Activated CD8-positive, alpha-beta memory T cell treated with anti-CD3 and anti-CD28 coated beads, Interleukin-2, amount 50 U/mL, for 48 hours (primary cell): ENCODE measurements around the gene RIPOR2.

Source experiments
- DNase-seq: peaks from one replicate; pipeline ENCODE4 v3.0.0-alpha.2; 2020

Gene RIPOR2

GRCh38 chr6:24935366-24936152 lies at the start of gene RIPOR2:
Gene RIPOR2 (minus strand): TSS chr6:24935960. CDS start chr6:24935898, 62 bp downstream.
- no peak for DNase-seq

- no peak for DNase-seq
Observed at GRCh38 chr6:24985323-24985722, 49.6 kb upstream of the RIPOR2 start.

- DNase-seq = no peak
Observed at GRCh38 chr6:24982231-24982630, 46.5 kb upstream of the RIPOR2 start.

GRCh38 chr6:24981386-24981760 lies 45.6 kb upstream of the RIPOR2 start:
- DNase-seq = no peak

- DNase-seq = no peak
Observed at GRCh38 chr6:24980507-24981385, 45.0 kb upstream of the RIPOR2 start.

GRCh38 chr6:24979176-24979575 lies 43.4 kb upstream of the RIPOR2 start:
- no peak for DNase-seq

GRCh38 chr6:24974182-24975171 lies 38.7 kb upstream of the RIPOR2 start:
- DNase-seq = no peak

GRCh38 chr6:24972311-24972958 lies 36.7 kb upstream of the RIPOR2 start:
- DNase-seq = no peak

- DNase-seq = no peak
Observed at GRCh38 chr6:24971067-24971466, 35.3 kb upstream of the RIPOR2 start.

- DNase-seq = no peak
Observed at GRCh38 chr6:24969343-24969860, 33.6 kb upstream of the RIPOR2 start.

- no peak for DNase-seq
Observed at GRCh38 chr6:24968783-24969182, 33.0 kb upstream of the RIPOR2 start.

- no peak for DNase-seq
Observed at GRCh38 chr6:24967211-24967610, 31.5 kb upstream of the RIPOR2 start.

GRCh38 chr6:24966381-24966780 lies 30.6 kb upstream of the RIPOR2 start:
- no peak for DNase-seq

GRCh38 chr6:24963887-24964570 lies 28.3 kb upstream of the RIPOR2 start:
- no peak for DNase-seq

- DNase-seq = no peak
Observed at GRCh38 chr6:24963339-24963738, 27.6 kb upstream of the RIPOR2 start.

GRCh38 chr6:24961852-24962251 lies 26.1 kb upstream of the RIPOR2 start:
- no peak for DNase-seq

GRCh38 chr6:24960991-24961475 lies 25.3 kb upstream of the RIPOR2 start:
- DNase-seq = no peak

GRCh38 chr6:24959319-24959718 lies 23.6 kb upstream of the RIPOR2 start:
- DNase-seq = no peak

GRCh38 chr6:24957199-24957598 lies 21.4 kb upstream of the RIPOR2 start:
- DNase-seq = no peak

- DNase-seq = no peak
Observed at GRCh38 chr6:24953726-24954125, 18.0 kb upstream of the RIPOR2 start.

- DNase-seq = no peak
Observed at GRCh38 chr6:24951811-24952299, 16.1 kb upstream of the RIPOR2 start.
